HG03103 (cell line): ENCODE data around the gene TSC22D2.
"Not testable (repeated sequence)": the region's sequence is repeated elsewhere in the genome, so short reads cannot be mapped to it uniquely, and the experiment has no call there.

Experiments
- ATAC-seq: cut with Tn5 transposase; IDR thresholded peaks from one replicate; pipeline ENCODE4 v1.9.1; 2021; ENCODE audit warnings: low read depth; ENCODE audit not compliant: unreplicated experiment

Gene TSC22D2

DNA sequence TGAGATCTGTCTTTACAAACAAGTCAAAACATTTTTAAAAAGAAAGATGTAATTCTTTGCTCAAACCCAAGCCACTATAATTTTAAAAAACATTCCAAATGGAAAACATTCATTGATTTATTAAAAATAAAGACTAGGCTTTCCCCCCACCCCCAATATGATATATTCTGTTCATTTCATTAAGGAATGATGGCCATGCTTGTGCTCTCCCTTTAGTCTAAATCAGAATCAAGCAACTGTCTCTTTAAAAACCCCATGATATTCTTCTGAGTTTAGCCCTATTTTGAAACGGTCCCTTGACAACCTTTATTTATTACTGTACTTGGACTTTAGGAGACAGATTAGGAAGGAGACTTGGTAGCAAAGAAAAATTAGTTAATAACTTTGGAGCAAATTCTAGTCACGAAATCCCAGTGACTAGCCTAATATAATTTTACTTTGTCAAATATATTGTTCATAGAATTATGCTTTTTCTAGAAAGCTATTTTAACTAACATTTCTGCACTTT, 38.4 kb downstream of the TSC22D2 start:
- ATAC-seq, result no peak

DNA sequence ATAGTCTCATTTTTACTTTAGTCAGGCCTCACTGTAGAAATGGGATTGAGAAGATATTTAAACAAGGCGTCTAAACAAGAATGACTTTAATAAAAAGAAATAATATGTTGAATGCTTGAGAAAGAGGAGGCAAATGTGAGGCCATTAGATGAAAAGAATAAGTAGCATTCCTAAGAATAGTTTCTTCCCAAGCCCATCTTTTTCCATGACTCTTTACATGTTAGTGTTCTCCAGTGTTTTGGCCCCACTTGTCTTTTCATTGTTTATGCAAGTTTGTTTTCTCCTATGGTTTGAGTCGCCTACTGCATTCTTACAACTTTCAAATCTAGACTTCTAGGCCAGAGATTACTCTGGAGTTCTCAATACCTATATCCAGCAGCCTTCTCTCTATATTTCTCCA, 39.0 kb downstream of the TSC22D2 start:
- no peak for ATAC-seq

DNA sequence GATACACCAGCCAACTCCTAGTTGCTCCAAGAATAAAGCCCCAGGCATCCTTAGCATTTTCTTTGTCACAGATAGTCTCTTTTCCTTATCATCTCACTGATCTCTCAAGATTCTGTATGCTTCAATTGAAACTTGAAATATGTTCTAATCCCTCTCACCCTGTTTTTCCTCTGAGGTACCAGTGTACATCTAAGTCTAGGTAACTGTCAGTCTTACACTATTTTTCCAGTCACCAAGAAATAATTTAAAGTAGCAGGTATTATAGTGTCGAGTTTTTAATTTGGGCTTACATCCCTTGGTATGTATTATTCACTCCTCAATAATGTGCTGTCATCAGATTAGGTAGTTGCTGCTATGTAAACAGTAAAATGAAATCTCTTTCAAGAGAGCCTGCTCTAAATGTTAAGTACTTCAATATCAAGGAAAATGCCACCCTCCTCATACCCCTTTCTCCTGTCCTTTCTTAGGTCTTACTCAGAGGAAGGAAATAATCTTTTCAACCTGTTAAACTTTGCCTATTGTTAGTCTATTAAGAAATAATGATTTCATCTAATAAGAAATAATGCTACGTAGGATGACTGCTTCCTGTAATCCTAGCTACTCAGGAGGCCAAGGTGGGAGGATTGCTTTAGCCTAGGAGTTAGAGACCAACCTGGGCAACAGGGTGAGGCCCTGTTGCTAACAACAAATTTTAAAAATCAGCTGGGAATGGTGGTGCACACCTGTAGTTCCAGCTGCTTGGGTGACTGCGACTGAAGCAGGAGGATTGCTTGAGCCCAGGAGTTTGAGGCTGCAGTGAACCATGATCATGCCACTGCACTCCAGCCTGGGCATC, 39.8 kb downstream of the TSC22D2 start:
- no peak for ATAC-seq

DNA sequence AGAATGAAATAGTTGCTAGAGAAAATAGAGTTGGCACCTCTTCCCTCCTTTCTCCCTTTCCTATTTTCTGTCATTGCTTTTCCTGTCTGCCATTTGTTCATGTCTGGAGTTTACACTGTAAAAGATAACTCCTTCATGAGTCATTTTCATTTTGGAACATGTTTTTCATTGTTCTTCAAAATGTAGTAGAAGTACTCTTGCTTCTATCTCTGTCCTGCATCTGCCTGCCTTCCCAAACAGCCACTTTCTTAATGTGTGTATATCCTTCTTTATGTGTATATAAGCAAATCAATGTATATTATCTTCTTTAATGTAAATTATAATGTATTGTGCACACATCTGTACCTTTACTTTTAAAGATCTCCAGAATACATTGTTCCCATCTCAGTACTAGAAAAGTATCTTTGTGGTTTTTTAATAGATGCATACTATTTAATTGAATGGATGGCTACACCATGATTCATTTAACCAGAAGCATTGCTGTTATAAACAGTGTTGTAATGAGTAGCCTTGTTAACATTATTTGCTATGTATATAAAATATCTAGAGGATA, 41.1 kb downstream of the TSC22D2 start:
- ATAC-seq, result no peak

DNA sequence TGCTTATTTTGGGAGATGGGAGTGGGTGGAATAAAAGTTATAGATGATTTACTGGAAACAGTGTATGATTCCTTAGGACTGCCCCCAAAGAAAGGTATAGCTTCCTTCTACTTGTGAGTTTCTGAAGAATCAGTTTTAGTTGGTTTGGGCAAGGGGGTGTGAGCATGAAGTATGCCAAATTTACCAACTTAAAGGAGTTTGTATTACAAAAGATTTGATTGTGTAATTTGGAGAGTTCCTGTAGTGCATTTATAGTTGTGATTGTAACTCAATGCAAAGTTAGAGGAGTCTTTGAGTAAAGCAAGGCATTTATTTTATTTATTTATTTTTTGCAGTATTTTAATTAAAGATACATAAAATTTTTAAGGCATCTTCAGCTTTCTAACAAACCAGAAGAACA, 42.8 kb downstream of the TSC22D2 start:
- ATAC-seq, result no peak

DNA sequence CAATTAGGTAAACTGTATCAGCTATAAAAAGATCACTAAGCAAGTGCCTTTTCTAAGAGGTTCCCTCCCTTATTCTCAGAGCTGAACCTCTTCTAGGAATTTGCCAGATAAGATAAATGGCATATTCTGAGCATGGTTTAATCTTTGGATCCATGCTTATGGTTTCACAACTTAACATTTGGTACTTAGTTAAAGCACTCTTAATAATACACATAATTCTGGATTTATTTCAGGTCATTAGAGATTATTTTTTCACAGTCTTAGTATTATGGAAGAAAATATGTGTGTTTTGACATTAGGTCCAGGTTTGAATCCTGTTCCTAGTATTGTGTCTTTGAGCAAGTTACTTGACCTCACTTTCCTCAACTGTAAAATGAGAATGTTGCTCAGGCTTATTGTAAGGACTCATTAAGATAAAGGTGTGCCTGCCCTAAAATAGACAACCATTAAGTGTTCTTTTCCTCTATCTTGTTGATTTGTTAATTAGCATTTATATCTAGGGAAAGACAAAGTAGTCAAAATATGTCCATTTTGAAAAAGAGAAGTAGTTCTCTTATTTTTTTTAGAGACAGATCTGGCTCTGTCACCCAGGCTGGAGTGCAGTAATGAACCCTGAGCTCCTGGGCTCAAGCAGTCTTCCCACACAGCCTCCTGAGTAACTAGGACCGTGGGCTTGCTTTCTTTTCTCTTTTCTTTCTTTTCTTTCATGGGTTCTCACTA, 43.4 kb downstream of the TSC22D2 start:
- no peak for ATAC-seq

DNA sequence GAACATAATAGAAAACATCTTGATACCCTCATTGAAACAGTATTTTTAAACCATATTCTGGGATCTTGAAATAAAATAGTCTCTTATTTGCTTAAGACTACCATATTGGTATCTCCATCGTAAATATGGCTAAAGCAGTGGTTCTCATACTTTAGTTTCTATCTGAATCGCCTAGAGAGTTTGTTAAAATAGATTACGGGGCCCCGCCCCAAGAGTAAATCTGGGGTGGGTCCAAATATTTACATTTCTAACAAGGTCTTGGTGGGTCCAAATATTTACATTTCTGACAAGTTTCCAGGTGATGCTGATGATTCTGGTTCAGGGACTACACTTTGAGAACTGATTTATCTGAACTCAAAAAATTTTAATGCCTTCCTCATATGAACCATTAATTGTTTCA, 45.3 kb downstream of the TSC22D2 start:
- ATAC-seq, result no peak

DNA sequence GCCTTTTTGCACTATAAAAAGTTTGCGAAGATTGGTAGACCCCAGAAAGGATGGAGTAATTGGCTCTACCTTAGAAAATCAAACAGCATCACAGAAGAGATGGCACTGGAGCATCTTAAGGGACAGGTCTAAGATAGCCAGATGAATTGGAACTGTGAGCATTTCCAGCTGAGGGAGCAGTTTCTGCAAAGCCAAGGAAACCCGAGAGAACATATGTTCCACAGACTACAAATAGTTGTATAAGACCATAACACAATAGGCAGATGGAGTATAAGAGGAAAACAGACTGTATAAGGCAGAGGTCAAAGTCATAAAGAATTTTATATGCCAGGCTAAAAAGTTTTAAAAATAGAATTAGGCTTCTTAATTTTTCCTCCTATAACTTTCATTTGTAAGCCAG, 46.0 kb downstream of the TSC22D2 start:
- ATAC-seq, result no peak

DNA sequence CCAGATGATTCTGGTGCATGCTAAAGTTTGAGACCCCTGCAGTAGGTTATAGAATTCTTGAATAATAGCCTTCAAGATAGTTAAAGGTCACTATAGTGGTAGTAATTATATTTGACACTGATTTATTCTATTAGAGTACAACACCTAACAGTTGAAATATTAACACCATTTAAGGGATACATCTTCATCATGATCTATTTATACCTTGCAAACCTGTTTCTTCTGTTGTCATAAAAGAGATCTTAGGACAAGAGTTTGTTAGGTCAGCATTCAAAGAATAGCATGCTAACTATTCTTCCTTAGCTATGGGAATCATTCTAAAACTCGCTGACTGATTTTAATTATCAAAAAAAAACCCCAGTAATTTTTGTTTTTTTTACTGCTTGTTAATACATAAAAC, 46.5 kb downstream of the TSC22D2 start:
- ATAC-seq, result no peak

DNA sequence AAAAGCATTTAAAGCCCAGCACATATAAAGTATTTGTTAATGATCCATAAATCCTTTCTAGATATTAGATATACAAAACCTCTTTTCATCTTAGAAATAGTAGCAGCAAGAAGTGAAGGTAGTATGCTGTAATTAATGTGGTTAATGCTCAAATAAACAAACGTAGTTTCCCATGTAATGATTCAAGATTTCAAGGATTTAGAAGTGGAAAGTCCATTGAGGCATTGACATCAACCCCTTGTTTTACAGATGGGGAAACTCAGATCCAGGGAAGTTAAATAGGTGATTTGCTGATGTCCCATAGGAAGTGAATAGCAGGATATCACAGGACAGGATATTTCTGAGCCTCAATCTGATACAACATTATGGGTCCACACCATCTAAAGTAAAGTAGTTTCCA, 47.2 kb downstream of the TSC22D2 start:
- no peak for ATAC-seq

DNA sequence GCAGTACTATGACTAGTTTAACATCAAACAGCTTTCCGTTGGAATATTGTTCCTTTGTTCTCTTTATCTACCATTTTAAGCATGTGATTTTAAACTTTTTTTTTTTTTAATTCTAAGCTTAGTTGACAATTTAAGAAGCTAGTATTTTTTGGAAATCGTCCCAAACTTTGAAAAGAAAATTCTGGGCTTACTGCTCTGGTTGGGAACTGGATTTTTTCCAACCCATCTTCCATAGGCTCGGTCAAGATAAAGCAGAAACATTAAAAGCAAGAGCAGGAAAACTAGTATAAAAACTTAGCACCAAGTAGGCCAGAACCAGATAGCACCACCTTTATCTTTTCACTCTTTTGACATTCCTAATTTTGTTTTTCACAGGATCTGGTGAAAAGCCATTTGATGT, 49.9 kb downstream of the TSC22D2 start:
- no peak for ATAC-seq

DNA sequence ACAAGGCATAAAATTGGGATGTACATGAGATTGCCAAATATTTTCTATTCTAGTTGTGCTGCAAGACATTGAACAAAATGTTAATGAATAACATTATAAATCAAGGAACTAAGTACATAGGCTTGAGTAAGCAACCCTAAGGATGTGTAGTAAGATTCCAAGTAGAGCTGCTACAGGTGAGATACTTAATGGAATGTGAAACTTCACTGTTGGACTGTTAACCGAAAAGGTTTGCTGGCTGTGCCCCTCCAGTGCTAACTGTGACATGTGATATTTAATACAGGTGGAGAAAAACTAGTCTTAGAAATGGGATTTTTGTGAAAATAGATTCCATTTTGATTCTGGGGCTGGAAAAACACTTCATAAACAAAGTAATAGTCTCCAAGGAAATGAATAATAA, 52.4 kb downstream of the TSC22D2 start:
- no peak for ATAC-seq

DNA sequence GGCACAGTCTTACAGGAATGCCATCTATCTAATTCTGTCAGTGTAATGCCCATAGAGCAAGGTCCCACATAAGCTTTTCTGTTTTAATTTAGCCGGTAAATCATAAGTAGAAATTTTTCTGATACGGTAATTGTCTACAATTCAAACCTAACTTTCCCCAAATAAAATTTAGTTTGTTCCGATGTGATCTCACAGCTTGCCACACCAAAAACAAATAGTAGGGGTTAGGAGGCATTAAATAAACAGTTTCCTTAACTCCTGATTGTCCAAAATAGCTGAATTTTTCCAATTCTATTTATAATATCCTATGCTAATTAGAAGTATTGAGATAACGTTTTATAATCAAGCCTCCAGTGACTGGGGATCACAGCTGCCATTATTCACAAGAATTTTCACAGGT, 53.3 kb downstream of the TSC22D2 start:
- no peak for ATAC-seq

DNA sequence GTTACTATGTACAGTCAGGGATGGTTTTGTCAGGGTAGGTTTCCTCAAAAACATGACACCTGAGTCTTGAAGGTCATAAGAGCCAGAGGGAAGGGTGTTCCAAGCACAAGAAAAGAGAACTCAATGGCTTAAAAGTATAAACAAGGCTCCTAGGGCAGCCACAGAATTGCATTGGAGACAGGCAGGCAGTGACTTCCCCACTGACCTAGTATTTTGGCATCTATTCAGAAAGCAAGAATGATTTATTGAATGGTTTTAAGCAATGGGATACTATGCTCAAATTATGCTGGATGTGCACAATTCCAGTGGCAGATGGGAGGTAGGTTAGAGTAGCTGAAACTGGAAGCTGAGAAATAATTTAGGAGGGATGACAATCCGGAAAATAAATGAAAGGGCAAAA, 54.0 kb downstream of the TSC22D2 start:
- ATAC-seq, result no peak

DNA sequence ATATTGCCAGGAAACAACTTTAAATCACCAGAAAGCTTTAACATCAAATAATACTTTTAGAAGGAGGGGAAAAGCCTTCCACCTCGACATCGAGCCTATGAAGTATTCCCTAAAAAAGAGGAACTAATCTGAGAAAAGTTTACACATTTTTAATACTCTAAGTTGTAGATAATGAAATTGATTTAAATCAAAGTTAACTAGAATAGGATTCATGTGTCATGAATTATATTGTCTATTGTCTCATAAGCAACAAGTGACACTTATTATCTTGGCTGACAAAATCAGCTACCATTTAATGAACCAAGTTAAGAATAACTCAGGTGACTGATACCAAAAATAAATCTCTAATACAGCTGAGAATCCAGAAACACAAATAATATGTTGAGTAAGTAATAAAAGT, 56.6 kb downstream of the TSC22D2 start:
- ATAC-seq, result no peak

DNA sequence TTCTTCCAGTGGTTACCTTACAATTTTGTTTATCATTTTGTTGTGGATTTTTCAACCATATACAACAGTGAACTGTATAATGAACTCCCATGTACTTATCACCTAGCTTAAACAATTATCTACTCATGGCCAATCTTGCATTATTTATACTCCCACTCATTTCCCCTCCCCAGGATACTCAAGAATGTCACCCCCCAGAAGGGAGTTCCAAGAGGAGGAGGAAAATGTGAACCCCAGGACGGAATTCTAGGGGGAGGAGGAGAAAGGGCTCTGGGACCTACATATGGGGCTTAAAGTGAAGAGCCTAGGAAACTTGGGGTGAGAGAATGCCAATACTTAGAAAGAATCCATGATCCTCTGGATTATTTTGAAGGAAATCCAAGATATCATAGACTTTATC, 59.3 kb downstream of the TSC22D2 start:
- ATAC-seq, result no peak

DNA sequence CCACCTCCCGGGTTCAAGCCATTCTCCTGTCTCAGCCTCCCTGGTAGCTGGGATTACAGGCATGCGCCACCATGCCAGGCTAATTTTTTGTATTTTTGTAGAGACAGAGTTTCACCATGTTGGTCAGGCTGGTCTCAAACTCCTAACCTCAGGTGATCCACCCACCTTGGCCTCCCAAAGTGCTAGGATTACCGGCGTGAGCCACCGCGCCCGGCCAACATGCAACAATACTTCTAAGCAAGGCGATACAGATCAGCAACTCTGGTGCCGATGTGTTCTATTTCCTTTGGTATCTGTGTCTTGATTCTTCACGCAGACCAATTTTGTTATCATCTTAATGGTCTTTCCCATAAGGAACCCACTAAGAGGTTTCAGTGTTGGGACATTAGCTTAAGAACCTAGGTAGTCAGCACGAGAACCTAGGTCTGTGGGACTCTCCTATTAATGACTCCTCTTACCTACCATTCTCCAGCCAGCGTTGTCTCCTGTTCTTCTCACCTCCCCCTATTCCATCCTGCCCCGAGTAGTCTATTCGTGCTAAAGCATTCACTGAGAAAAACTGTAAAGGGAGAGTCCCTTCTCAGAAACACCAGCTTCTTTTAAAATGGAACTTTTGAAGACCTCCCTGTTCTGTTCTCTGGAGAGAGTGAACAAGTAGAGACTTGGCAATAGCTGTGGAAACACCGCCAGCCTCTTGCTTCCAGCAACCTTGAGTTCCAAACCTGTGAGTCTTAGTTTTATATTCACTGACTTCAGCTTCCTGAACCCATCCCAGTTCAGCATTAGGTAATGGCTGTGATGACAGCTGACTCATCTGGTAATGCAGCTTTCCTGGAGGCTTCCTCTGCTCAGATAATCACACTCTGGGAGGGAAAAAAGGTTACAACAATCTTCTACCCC, 61.2 kb downstream of the TSC22D2 start:
- ATAC-seq, result no peak

DNA sequence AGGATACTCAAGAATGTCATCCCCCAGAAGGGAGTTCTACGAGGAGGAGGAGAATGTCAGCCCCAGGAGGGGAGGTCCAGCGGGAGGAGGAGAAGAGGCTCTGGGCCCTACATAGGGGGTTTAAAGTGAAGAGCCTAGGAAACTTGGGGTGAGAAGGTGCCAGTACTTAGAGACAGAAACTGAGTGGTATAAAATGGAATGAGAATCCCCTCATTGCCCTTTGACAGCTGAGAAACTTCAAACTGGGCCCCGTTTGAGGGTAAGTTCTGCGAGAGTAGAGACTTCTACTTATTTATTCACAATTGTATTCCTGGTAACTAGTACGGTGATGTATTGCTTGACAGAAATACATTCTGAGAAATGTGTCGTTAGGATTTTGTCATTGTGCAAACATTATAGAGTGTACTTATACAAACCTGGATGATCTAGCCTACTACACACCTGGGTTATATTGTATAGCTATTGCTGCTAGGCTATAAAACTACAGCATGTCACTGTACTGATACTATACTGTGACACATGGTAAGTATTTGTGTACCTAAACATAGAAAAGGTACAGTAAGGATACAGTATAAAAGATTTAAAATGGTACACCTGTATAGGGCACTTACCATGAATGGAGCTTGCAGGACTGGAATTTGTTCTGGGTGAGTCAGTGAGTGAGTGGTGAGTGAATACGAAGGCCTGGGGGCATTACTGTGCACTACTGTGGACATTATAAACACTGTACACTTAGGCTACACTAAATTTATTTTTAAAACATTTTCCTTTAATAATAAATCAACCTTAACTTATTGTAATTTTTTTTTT, 62.0 kb downstream of the TSC22D2 start:
- no peak for ATAC-seq

DNA sequence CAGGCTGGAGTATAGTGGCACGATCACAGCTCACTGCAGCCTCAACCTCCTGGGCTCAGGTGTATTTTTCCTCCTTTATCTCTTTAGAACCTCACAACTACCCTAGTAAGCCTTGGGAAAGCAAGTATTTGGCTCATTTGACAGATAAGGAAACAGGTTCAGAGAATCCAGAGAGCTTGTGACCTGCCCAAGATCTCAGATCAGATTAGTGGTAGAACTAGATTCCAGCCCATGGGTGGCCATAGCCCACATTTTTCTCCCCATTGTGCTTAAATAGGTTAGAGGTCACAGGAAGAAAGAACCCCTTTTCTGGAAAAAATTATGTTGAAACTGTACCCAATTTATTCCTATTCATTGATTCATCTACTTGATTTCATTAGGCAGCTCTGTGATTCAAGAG, 64.3 kb downstream of the TSC22D2 start:
- no peak for ATAC-seq

DNA sequence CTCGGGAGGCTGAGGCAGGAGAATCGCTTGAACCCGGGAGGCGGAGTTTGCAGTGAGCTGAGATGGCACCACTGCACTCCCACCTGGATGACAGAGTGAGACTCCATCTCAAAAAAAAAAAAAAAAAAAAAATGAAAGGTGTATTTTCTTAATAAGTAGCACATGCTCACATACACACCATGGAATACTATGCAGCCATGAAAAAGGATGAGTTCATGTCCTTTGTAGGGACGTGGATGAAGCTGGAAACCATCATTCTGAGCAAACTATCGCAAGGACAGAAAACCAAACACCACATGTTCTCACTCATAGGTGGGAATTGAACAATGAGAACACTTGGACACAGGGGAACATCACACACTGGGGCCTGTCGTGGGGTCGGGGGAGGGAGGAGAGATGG, 65.1 kb downstream of the TSC22D2 start:
- ATAC-seq, result not testable (repeated sequence)
